Measurements from ENCODE around the gene PRPF4. TPM values are rescaled to one million over a fixed set of nuclear protein-coding genes. Genes with fewer than 3 reads are reported as not detected.
"Not testable (repeated sequence)": the region's sequence is repeated elsewhere in the genome, so short reads cannot be mapped to it uniquely, and the experiment has no call there.

PRPF4 gene
- 18.3 TPM for total RNA-seq
- long read RNA-seq, transcript PRPF4-201 (14 exons, 2,787 nt) = minor isoform, 10 of 50 reads
- long read RNA-seq, transcript PRPF4-202 (14 exons, 3,212 nt) = major isoform, 27 of 50 reads
- long read RNA-seq, partial matches to known transcripts = 11 of 50 reads
- long read RNA-seq, other reads (novel, unspliced or antisense) = 2 of 50 reads

- peak; percentile 100 for DNase-seq (ENCODE audit: low spot score)
Measured at GRCh38 chr9:113275157-113276131, at the start of gene PRPF4, which contains the start of gene CDC26. TSS of gene PRPF4 (plus strand) at chr9:113275658. CDS start at chr9:113275744, 86 bp downstream. TSS of gene CDC26 (minus strand) at chr9:113275572. CDS start at chr9:113272507, 3,065 bp downstream.

- DNase-seq (ENCODE audit: low spot score) = no peak
Measured at GRCh38 chr9:113227436-113227835, 48.0 kb upstream of the PRPF4 start.

GRCh38 chr9:113228130-113228665, 47.3 kb upstream of the PRPF4 start:
- DNase-seq (ENCODE audit: low spot score) = no peak

DNA sequence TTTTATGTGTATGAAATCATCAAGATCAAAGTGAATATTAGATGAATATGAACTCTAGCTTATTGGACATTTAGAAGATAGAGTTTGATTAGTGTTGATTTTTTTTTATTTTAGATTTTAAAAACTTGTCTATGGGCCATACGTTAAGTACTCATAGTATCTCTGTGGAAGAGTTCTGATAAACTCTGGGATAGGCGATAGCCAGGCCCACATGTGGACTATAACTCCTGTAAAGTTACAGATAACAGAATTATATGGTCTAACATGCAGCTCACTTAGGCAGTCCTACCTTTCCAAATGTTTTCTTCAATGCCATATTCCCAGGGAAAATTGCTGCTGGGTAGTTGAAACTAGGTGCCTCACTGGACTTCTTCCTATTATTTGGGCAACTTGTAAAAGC, 43.8 kb upstream of the PRPF4 start:
- no peak for DNase-seq (ENCODE audit: low spot score)

DNA sequence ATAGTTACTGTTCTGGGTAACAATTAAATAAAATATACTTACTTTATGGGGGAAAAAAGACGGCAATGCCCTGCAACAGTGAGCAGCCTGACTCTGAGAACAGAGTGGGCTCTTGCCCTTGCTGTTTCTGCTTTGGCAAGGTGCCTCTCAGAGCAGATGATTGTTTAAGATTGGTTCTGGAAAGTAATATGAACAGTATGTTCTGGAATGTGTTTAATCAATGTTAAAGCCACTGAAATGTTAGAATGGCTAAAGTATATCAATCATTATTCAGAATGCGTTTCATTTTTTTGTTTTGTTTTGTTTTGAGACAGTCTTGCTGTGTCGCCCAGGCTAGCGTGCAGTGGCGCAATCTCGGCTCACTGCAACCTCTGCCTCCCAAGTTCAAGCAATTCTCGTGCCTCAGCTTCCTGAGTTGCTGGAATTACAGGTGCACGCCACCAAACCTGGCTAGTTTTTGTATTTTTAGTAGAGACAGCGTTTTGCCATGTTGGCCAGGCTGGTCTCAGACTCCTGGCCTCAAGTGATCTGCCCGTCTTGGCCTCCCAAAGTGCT, 39.7 kb upstream of the PRPF4 start:
- not testable (repeated sequence) for DNase-seq (ENCODE audit: low spot score)

- DNase-seq (ENCODE audit: low spot score) = no peak
Measured at GRCh38 chr9:113237026-113237425, 38.4 kb upstream of the PRPF4 start.

- DNase-seq (ENCODE audit: low spot score) = no peak
Measured at GRCh38 chr9:113238202-113238858, 37.1 kb upstream of the PRPF4 start.

DNA sequence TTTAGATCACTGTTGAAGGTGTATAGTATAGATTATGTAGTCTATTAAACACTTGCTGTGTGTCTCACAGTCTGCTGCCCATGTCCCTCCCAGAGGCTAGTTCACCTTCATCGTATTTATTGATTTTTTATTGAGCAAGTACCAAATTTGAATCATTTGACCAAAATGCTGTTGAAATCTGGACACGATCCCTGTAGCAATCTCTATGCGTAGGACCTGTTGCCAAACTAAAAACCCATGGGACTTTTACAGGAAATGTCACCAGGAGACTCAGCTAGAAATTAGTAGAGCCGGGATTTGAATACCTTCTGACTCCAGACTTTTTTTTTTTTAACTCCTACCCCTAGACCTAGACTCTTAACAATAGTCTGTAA, 36.6 kb upstream of the PRPF4 start:
- DNase-seq (ENCODE audit: low spot score) = no peak

DNA sequence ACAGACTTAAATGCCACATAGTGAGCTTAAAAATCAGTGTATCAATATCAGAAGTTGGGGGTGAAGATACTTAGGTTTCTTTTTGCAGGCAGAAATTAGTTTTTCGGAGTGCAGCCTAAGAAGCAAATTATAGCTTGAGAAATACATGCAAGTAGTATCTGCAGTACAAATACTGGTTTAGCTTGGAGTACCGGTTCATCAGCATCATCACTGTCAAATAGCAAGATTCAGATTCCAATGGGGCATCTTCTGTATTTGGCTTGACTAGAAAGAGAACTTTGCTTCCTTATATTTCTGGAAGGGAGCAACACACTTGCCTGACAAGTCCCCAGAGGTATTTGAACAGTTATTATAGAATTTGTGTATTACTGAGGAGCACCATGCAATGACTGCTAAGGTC, 34.3 kb upstream of the PRPF4 start:
- DNase-seq (ENCODE audit: low spot score) = no peak

GRCh38 chr9:113244556-113244955, 30.9 kb upstream of the PRPF4 start:
- no peak for DNase-seq (ENCODE audit: low spot score)

- no peak for DNase-seq (ENCODE audit: low spot score)
Measured at GRCh38 chr9:113245894-113246293, 29.6 kb upstream of the PRPF4 start.

DNA sequence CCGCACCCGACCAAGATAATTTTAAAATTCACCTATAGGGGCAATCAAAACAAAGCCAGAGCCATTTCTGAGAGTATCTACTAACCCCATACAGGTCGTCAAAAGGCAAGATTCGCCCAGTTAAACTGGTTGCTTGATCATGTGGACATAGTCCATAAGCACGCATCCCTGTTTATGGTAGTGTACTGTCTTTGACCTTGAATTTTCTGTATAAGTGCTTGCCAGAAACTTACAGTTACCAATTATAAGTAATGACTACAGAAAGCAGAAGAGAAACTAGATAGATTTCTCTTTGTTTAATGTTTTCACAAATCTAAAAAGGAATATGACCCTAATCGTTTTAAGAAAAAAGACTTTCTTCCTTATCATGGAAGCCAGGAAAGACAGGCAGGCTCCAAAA, 28.5 kb upstream of the PRPF4 start:
- no peak for DNase-seq (ENCODE audit: low spot score)

- DNase-seq (ENCODE audit: low spot score) = no peak
Measured at GRCh38 chr9:113247640-113248039, 27.8 kb upstream of the PRPF4 start.

DNA sequence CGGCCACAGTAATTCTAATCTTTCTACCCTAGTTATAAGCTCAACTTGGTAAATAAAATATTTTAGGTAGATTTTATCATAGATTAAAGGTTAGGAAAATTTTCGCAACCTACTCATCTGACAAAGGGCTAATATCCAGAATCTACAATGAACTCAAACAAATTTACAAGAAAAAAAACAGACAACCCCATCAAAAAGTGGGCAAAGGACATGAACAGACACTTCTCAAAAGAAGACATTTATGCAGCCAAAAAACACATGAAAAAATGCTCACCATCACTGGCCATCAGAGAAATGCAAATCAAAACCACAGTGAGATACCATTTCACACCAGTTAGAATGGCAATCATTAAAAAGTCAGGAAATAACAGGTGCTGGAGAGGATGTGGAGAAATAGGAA, 25.8 kb upstream of the PRPF4 start:
- not testable (repeated sequence) for DNase-seq (ENCODE audit: low spot score)

DNA sequence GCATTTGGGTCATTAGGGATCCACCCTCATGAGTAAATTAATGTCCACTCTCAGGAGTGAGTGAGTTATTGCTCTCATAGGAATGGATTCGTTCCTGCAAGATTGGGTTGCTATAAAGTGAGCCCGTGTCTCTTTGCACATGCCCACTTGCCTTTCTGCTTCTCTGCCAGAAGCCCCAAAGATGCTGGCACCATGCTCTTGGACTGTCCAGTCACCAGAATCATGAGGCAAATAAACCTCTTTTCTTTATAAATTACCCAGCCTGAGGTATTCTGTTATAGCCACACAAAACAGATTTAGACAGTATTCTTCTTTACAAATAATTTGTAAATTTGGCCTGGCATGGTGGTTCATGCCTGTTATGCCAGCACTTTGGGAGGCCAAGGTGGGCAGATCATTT, 24.7 kb upstream of the PRPF4 start:
- DNase-seq (ENCODE audit: low spot score) = no peak

DNA sequence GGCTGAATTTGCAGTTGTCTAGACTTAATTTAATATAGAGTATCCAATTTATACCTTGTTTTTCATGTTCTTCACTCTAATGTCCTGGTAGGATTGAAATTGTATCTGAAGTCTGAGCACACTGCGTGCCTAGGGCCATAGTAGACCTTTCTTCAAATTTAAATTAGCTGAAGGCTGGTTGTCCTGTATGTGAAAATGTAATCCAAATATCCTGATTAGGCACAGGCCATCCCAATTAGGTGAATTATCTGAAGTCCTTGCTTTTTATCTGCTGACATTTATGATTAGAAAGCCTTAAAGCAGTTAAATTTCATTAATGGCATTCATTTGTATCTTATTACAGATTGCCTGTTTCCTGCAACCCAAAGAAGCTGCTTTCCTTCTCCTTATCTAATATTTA, 20.5 kb upstream of the PRPF4 start:
- no peak for DNase-seq (ENCODE audit: low spot score)

DNA sequence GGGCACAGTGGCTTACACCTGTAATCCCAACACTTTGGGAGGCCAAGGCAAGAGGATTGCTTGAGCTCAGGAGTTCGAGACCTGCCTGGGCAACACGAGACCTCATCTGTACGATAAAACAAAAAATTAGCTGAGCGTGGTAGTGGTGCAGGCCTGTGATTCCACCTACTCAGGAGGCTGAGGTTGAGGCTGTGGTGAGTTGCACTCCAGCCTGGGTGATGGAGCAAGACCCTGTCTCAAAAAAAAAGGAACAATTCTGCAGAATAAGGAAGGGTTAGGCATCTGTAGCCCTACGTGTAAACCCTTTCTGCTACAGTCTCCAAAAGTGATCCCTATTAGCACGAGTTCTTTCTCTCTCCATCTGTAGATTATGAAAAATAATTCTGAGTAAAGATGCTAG, 20.0 kb upstream of the PRPF4 start:
- no peak for DNase-seq (ENCODE audit: low spot score)

GRCh38 chr9:113257863-113258262, 17.6 kb upstream of the PRPF4 start:
- no peak for DNase-seq (ENCODE audit: low spot score)

GRCh38 chr9:113258282-113258681, 17.2 kb upstream of the PRPF4 start:
- no peak for DNase-seq (ENCODE audit: low spot score)

GRCh38 chr9:113261917-113262671, 13.4 kb upstream of the PRPF4 start:
- DNase-seq (ENCODE audit: low spot score) = no peak

- DNase-seq (ENCODE audit: low spot score) = no peak
Measured at GRCh38 chr9:113266174-113266573, 9.3 kb upstream of the PRPF4 start.

Data from mesenteric fat pad (tissue), 1 donor.